HG02852 (cell line): ENCODE measurements around the gene NCKAP5L.
"Not testable (repeated sequence)": the region's sequence is repeated elsewhere in the genome, so short reads cannot be mapped to it uniquely, and the experiment has no call there.

Experiments used
- ATAC-seq: cut with Tn5 transposase; IDR thresholded peaks from one replicate; pipeline ENCODE4 v1.9.1; 2021; ENCODE audit warnings: mild to moderate bottlenecking, moderate library complexity; ENCODE audit not compliant: unreplicated experiment

NCKAP5L gene

DNA sequence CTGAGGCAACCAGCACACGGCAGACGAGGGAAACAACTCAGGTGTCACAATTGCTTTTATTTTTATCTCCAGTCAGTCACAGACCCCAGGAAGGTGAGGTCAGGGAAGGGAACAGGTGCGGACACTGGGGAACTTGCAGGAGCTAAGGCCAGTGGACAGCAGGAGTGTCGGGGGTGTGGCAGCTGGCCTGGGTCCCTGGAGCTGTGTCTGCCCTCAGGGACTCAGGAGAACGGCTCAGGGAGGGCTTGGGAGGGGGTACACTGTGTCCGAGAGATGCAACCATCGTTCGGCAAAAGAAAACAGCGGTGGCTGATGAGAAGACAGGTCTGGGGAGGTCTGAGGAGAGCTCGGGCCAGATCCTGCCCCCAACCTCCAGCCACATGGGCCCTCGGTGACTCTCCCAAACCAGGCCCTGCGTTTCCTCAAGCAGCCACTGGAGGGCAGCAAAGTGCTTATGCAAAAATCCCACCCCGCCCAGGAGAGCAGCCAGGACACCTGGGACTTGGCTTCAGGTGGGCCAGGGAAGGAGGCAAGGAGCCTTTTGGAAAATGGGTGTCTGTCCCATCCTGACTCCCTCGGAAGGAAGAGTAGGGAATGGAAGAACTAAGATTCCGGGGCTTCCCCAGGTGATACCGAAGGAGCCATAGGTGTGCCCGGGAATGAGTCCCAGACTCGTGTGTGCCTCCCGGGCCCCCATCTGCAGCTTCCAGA lies 38.8 kb upstream of the NCKAP5L start:
- ATAC-seq = no peak

- ATAC-seq = no peak
These were observed 37.5 kb upstream of the NCKAP5L start for GRCh38 chr12:49865782-49866135.

DNA sequence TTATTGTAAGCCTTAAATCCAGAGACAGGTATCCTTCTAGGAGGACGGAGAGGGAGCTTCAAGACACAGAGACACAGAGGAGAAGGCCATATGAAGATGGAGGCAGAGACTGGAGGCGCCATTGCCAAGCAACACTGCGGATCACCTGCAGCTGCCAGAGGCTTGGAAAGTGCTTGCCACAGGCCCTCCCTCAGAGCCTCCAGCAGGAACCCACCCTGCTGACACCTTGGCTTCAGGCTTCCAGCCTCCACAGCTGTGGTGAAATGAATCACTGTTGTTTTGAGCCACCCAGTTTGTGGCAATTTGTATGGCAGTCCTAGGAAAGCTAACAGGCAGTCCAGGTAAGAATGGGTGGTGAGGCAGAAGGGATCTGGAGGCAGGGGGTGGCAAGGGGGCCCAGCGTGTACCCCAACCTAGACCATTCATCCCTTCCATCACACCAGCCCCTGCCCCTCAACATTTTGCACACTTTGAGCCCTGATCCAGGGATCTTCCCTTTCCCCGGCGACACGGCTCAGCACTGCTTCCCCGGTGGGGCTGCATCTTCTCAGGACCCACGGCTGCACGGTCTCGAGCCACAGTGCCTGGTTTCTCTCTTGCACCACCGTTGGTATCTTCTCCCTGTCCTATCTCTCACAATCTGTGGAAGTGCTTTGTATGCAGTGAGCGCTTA lies 37.0 kb upstream of the NCKAP5L start:
- ATAC-seq = no peak

DNA sequence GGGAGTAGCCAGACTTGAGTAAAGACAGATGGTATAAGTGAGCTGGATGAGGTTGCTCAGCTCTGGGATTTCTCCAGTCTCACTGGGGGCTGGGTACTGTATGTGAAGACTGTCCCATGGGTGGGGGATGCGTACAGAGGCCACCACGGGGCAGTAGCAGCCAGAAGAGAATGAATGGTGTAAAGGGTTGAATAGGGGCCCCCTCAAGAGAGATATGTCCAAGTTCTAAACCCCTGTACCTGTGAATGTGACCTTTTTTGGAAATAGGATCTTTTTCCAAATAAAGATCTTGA lies 36.5 kb upstream of the NCKAP5L start:
- no peak for ATAC-seq

GRCh38 chr12:49863946-49864797 lies 36.0 kb upstream of the NCKAP5L start:
- ATAC-seq = no peak

- not testable (repeated sequence) for ATAC-seq
These were observed 32.7 kb upstream of the NCKAP5L start for GRCh38 chr12:49860921-49861320.

DNA sequence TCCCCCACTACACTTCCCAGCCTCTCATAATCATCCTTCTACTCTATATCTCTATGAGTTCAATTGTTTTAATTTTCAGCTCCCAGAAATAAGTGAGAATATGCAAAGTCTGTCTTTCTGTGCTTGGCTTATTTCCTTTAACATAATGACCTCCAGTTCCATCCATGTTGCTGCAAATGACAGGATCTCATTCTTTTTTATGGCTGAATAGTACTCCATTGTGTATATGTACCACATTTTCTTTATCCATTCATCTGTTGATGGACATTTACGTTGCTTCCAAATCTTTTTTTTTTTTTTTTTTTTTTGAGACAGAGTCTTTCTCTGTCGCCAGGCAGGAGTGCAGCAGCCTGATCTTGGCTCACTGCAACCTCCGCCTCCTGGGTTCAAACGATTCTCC lies 27.7 kb upstream of the NCKAP5L start:
- ATAC-seq = not testable (repeated sequence)

GRCh38 chr12:49854976-49855375 lies 26.8 kb upstream of the NCKAP5L start:
- no peak for ATAC-seq

DNA sequence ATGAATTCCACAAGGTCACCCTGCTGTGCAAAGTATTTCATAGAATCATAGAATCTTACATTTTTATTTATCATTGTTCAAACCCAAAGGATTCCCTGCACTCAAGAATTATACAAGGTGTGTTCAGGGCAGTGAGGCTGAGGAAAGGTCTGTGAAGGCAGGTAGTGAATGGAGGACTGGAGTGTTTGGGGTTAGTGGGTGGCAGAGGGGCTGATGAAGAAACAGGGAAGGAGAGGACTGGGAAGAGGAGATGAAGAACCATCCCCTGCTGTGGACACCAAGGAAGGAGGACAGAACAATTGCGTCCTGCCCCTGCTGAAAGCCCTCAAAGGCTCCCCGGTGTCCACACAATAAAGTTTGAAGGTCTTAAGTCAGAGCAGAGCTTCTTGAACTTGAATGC lies 25.5 kb upstream of the NCKAP5L start:
- ATAC-seq = no peak

DNA sequence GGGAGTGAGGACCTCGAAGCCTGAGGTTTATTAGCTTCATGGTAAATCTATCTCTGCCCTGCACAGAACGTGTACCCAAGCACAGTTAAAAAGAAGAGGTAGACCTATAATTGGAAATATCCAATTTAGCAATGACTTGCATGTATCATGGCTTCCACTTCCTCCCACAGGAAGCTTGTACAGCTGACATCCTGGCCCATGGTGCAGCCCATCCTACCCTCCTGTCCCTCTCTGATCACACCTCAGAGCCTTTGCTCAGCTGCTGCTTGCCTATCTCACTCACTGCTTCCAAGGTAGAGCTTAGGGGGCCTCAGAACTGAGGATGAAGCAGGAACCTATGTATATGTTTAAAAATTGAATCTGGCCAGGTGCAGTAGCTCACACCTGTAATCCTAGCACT lies 18.9 kb upstream of the NCKAP5L start:
- no peak for ATAC-seq

DNA sequence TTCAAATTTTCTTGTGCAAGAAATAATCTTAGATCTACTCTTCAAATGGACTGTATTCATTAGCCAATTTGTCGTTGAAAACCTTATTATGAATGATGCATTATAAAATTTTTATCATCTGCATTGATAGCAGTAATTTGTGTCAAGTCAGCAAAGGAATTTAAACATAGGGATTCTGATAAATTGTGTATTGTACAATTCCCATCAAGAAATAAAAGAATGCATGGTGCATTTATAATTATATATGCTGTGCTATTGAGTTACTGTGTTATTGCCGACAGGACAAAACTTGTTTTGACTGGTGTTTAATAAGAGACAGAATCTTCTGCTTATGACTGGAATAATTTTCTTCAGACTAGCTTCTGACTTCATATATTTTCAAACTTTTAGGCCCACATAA lies 17.8 kb upstream of the NCKAP5L start:
- ATAC-seq = no peak

GRCh38 chr12:49843876-49844437 lies 15.7 kb upstream of the NCKAP5L start:
- no peak for ATAC-seq

- ATAC-seq = no peak
These were observed 15.2 kb upstream of the NCKAP5L start for GRCh38 chr12:49843411-49843810.

GRCh38 chr12:49842519-49843352 lies 14.5 kb upstream of the NCKAP5L start, which contains the start of gene BCDIN3D:
Gene BCDIN3D, minus strand, starts transcription at chr12:49843106. Its CDS starts 19 bp downstream, at chr12:49843087.
- peak; percentile 85 for ATAC-seq

GRCh38 chr12:49838973-49839633 lies 10.9 kb upstream of the NCKAP5L start:
- no peak for ATAC-seq

GRCh38 chr12:49832836-49833421 lies 4.7 kb upstream of the NCKAP5L start:
- no peak for ATAC-seq

DNA sequence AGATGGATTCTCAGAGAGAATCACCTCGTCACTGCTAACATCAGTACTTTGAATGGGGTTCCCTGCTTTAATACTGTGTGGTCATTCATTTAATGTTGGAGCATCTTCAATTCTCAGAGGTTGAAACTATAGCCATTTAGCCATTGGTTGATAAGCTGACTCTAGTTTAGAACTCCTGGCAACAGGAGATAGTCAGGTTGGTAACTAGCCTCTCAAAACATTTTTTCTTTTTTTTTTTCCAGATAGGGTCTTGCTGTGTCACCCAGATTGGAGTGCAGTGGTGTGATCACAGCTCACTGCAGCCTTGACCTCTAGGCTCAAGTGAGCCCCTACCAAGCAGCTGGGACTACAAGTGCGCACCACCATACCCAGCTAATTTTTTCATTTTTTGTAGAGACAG lies 3.5 kb upstream of the NCKAP5L start:
- ATAC-seq = no peak

DNA sequence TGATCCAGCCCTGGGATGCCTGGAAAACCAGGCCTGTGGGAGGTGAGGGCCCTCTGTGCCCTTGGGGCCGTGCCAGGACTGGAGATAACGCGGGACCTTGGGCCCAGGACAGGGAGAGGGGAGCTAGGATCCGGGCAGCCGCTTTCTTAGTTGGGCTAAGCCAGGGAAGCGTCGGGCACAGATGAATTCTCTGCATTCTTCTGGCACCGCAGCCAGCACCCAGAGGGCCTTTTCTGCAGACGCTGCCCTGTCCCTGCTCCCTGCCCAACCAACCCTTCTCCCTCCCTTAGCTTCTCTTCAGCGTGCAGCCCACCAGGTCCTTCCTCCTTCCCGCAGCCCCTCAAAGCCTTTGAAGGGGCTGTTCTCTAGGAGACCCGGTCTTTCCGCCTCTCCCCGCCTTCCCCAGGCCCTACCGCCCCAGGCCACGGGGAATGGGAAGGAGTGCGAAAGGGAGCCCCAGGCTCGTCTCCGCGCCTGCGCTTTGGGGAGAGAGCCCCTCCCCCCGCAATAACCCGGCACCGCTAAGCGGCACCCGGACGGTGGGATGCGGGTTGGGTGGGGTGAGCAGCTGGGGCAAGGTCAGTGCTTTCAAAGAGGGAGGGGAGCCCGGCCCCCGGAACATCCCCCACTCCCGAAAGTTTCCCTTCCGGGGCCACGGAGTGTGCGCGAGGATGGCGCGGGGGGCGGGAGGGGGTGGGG lies 663 bp downstream of the NCKAP5L start:
- ATAC-seq = peak; percentile 9

GRCh38 chr12:49827051-49827400 lies 1.2 kb downstream of the NCKAP5L start:
- no peak for ATAC-seq
